Osteocyte (in vitro differentiated cells): Measurements from ENCODE around the gene TNN. TPM values are rescaled to one million over a fixed set of nuclear protein-coding genes. Genes with fewer than 3 reads are reported as not detected.

Source experiments
- DNase-seq: peaks from one replicate; pipeline ENCODE4 v3.0.0; 2021; ENCODE audit warnings: mixed read lengths; ENCODE audit not compliant: unreplicated experiment; ENCODE audit errors: extremely low spot score
- H3K27ac Mint-ChIP-seq: one replicate; pipeline ENCODE4 v1.8.0; 2021; ENCODE audit warnings: mild to moderate bottlenecking, mixed read lengths; ENCODE audit not compliant: unreplicated experiment
- H3K27me3 Mint-ChIP-seq: one replicate; pipeline ENCODE4 v1.8.0; 2021; ENCODE audit warnings: mixed read lengths; ENCODE audit not compliant: unreplicated experiment
- H3K36me3 Mint-ChIP-seq: one replicate; pipeline ENCODE4 v1.8.0; 2021; ENCODE audit warnings: mixed read lengths; ENCODE audit not compliant: unreplicated experiment
- H3K4me1 Mint-ChIP-seq: one replicate; pipeline ENCODE4 v1.8.0; 2021; ENCODE audit warnings: mixed read lengths; ENCODE audit not compliant: unreplicated experiment
- H3K4me3 Mint-ChIP-seq: one replicate; pipeline ENCODE4 v1.8.0; 2021; ENCODE audit warnings: mild to moderate bottlenecking, moderate library complexity, mixed read lengths; ENCODE audit not compliant: unreplicated experiment
- H3K9me3 Mint-ChIP-seq: one replicate; pipeline ENCODE4 v1.8.0; 2021; ENCODE audit warnings: mixed read lengths; ENCODE audit not compliant: unreplicated experiment
- total RNA-seq: library from RNA; stranded (reverse); gene quantifications from 2 replicates; pipeline ENCODE4 v1.2.1, GENCODE V29; 2021
- TF ChIP-seq, protein P1 (sequence below): fragments of 200-600 bp; sonication (generic); IDR thresholded peaks from 2 replicates; pipeline ENCODE4 v1.5.0; 2021; ENCODE audit warnings: antibody characterized with exemption, mild to moderate bottlenecking, moderate library complexity

TNN gene
- total RNA-seq, 1 donor from 2014 or later, result not detected

GRCh38 chr1:175179837-175180590 is 112.4 kb downstream of the TNN start:
- Mint-ChIP-seq H3K4me1 (no peaks in the 10 kb centered on the region), H3K4me3 (no peak overlapping the region), H3K36me3 (no peaks in the 10 kb centered on the region), H3K27ac (no peak overlapping the region), H3K27me3 (no peaks in the 10 kb centered on the region), H3K9me3 (no peaks in the 10 kb centered on the region)
- DNase-seq, result no peak
- TF ChIP-seq, protein P1, sequence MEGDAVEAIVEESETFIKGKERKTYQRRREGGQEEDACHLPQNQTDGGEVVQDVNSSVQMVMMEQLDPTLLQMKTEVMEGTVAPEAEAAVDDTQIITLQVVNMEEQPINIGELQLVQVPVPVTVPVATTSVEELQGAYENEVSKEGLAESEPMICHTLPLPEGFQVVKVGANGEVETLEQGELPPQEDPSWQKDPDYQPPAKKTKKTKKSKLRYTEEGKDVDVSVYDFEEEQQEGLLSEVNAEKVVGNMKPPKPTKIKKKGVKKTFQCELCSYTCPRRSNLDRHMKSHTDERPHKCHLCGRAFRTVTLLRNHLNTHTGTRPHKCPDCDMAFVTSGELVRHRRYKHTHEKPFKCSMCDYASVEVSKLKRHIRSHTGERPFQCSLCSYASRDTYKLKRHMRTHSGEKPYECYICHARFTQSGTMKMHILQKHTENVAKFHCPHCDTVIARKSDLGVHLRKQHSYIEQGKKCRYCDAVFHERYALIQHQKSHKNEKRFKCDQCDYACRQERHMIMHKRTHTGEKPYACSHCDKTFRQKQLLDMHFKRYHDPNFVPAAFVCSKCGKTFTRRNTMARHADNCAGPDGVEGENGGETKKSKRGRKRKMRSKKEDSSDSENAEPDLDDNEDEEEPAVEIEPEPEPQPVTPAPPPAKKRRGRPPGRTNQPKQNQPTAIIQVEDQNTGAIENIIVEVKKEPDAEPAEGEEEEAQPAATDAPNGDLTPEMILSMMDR, result no peak

DNA sequence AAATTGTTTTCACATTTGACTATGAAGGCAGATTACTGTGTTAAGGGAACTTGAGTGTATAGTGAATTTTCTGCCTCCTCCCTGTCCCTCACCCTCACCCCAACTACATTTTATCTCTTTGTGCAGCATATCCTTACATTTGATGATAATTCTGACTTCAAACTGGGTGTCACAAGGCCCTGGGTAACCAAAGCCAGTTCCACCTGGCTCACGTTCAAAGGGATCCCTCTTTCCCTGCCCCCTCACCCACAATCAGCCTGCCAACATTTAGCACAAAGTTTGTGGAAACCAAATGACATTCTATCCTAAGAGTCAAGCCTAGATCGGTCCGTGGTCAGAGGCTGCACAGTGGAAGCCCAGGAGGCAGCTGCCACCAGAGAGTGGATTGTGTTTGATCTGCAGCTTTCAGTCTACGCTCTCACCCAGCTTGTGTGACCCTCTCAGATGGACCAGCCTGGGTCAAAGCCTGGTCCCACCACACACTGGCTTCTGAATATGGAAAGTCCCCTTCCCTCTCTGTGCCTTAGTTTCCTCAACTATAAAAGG is 114.6 kb downstream of the TNN start:
- no peak overlapping the region for H3K4me3 Mint-ChIP-seq
- H3K27me3 Mint-ChIP-seq, result peaks cover 2% of the 10 kb centered on the region
- TF ChIP-seq, protein P1, result no peak
- no peaks in the 10 kb centered on the region for H3K36me3 Mint-ChIP-seq
- no peaks in the 10 kb centered on the region for H3K4me1 Mint-ChIP-seq
- H3K27ac Mint-ChIP-seq, result no peak overlapping the region
- DNase-seq, result no peak
- H3K9me3 Mint-ChIP-seq, result no peaks in the 10 kb centered on the region

GRCh38 chr1:175183586-175183985 is 116.0 kb downstream of the TNN start:
- DNase-seq, result no peak
- TF ChIP-seq, protein P1, result no peak
- Mint-ChIP-seq H3K36me3 (no peaks in the 10 kb centered on the region), H3K4me3 (no peak overlapping the region), H3K27me3 (peaks cover 2% of the 10 kb centered on the region), H3K9me3 (no peaks in the 10 kb centered on the region), H3K4me1 (no peaks in the 10 kb centered on the region), H3K27ac (no peak overlapping the region)

DNA sequence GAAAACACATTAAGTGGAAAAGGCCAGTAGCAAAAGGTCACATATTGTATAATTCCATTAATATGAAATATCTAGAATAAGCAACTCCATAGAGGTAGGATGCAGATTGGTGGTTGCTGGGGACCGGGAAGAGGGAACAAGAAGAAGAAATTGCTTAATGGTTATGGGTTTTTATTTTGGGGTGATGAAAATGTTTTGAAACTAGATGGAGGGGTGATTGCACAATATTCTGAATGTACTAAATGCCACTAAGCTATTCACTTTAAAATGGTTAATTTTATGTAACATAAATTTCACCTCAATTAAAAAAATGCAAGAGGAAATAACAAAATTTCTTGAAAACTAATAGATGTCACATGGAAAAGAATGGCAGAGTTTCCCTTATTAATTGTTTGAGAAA is 118.3 kb downstream of the TNN start:
- DNase-seq, result no peak
- Mint-ChIP-seq H3K27ac (no peak overlapping the region), H3K36me3 (no peaks in the 10 kb centered on the region), H3K27me3 (peaks cover 8% of the 10 kb centered on the region), H3K4me3 (no peak overlapping the region), H3K4me1 (no peaks in the 10 kb centered on the region), H3K9me3 (no peaks in the 10 kb centered on the region)
- TF ChIP-seq, protein P1, result no peak

- H3K36me3 Mint-ChIP-seq, result no peaks in the 10 kb centered on the region
- peaks cover under 1% of the 10 kb centered on the region for H3K4me1 Mint-ChIP-seq
- no peak for DNase-seq
- H3K27ac Mint-ChIP-seq, result no peak overlapping the region
- no peaks in the 10 kb centered on the region for H3K9me3 Mint-ChIP-seq
- H3K4me3 Mint-ChIP-seq, result no peak overlapping the region
- TF ChIP-seq, protein P1, result no peak
- peaks cover 8% of the 10 kb centered on the region for H3K27me3 Mint-ChIP-seq
Observed at GRCh38 chr1:175186433-175187160, 119.0 kb downstream of the TNN start.
